Measurements from ENCODE around the gene SLC6A12. TPM values are rescaled to one million over a fixed set of nuclear protein-coding genes. Genes with fewer than 3 reads are reported as not detected.

Gene SLC6A12
- total RNA-seq, 1 experiment from 2014 or later, result not detected

DNA sequence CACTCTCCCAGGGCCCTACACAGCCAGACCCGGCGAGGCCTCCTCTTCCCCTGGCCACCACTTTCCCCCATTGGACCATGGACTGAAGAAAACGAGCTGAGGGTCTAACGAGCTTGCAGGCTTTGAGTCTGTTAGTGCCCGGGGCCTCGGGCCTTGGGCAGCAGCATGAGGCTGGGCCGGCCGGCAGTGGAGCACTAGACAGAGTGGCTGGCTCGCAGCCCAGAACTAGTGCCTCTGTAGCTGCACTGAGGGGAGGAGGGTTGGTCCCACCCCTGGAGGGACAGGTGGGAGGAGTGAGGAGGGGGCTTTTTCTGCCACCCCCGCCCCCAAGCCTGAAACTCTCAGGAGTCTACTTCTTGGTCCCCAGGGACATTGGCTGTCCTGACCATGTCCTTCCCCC is 38.7 kb downstream of the SLC6A12 start:
- CTCF ChIA-PET, result no interaction called here
- Histone ChIP-seq H3K27me3 (ENCODE audit: low read length) (no peaks in the 10 kb centered on the region), H3F3A (ENCODE audit: low read length, unreplicated experiment) (no peaks in the 10 kb centered on the region), H3K9me2 (replicated peaks; ENCODE audit: low read length) (no peaks in the 10 kb centered on the region), H3K4me3 (ENCODE audit: low read length) (no peak overlapping the region), H3K4me2 (ENCODE audit: low read length) (no peak overlapping the region), H3K4me1 (ENCODE audit: insufficient read depth, low read length) (peaks cover 18% of the 10 kb centered on the region), H2AFZ (ENCODE audit: low read length) (no peak overlapping the region), H3K9me3 (ENCODE audit: low read length) (no peaks in the 10 kb centered on the region), H3K79me2 (ENCODE audit: low read length) (no peaks in the 10 kb centered on the region), H3K27ac (ENCODE audit: low read length) (peak overlapping the region; percentile 70; the same call in 1 of the 2 replicates), H4K20me1 (ENCODE audit: low read length) (no peaks in the 10 kb centered on the region), H3K9ac (ENCODE audit: low read length) (no peak overlapping the region), H3K36me3 (ENCODE audit: low read depth, low read length) (no peaks in the 10 kb centered on the region)
- intact Hi-C loops (cut with micrococcal nuclease), result no loop called here
- POLR2A ChIA-PET (ENCODE audit: unreplicated experiment), result no interaction called here
- ATAC-seq (no peak), DNase-seq (no peak)
- no TSS peak for BruUV-seq (replicated peaks)
- TF ChIP-seq EZH2 (IDR thresholded peaks at IDR 0.05; ENCODE audit: low read length, unreplicated experiment) (no peak), EZH2phosphoT487 (IDR thresholded peaks at IDR 0.05; ENCODE audit: borderline replicate concordance, low read length) (no peak)
- TF ChIP-seq, protein P1, sequence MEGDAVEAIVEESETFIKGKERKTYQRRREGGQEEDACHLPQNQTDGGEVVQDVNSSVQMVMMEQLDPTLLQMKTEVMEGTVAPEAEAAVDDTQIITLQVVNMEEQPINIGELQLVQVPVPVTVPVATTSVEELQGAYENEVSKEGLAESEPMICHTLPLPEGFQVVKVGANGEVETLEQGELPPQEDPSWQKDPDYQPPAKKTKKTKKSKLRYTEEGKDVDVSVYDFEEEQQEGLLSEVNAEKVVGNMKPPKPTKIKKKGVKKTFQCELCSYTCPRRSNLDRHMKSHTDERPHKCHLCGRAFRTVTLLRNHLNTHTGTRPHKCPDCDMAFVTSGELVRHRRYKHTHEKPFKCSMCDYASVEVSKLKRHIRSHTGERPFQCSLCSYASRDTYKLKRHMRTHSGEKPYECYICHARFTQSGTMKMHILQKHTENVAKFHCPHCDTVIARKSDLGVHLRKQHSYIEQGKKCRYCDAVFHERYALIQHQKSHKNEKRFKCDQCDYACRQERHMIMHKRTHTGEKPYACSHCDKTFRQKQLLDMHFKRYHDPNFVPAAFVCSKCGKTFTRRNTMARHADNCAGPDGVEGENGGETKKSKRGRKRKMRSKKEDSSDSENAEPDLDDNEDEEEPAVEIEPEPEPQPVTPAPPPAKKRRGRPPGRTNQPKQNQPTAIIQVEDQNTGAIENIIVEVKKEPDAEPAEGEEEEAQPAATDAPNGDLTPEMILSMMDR (conservative IDR thresholded peaks at IDR 0.05; ENCODE audit: low read depth, low read length), result no peak

DNA sequence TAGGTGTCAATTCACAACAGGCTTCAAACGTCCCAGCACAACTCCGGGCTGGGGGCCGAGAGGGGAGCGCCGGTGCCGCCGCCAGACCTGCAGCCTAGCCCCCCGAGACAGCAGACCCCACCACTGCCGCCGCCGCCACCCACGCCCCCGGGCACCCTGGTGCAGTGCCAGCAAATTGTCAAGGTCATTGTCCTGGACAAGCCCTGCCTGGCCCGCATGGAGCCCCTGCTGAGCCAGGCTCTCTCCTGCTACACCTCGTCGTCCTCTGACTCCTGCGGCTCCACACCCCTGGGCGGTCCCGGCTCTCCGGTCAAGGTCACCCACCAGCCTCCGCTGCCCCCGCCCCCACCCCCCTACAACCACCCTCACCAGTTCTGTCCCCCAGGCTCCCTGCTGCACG is 39.4 kb downstream of the SLC6A12 start:
- H3K36me3 ChIP-seq (ENCODE audit: low read depth, low read length), result no peaks in the 10 kb centered on the region
- no peaks in the 10 kb centered on the region for H3K79me2 ChIP-seq (ENCODE audit: low read length)
- CTCF ChIA-PET, result no interaction called here
- no peaks in the 10 kb centered on the region for H3K9me3 ChIP-seq (ENCODE audit: low read length)
- DNase-seq (no peak), ATAC-seq (no peak)
- BruUV-seq (replicated peaks), result no TSS peak
- no peaks in the 10 kb centered on the region for H3K27me3 ChIP-seq (ENCODE audit: low read length)
- H3K4me2 ChIP-seq (ENCODE audit: low read length), result no peak overlapping the region
- H3K9ac ChIP-seq (ENCODE audit: low read length), result no peak overlapping the region
- TF ChIP-seq, protein P1 (conservative IDR thresholded peaks at IDR 0.05; ENCODE audit: low read depth, low read length), result no peak
- TF ChIP-seq EZH2phosphoT487 (IDR thresholded peaks at IDR 0.05; ENCODE audit: borderline replicate concordance, low read length) (no peak), EZH2 (IDR thresholded peaks at IDR 0.05; ENCODE audit: low read length, unreplicated experiment) (no peak)
- no peaks in the 10 kb centered on the region for H3K9me2 ChIP-seq (replicated peaks; ENCODE audit: low read length)
- H3K4me1 ChIP-seq (ENCODE audit: insufficient read depth, low read length), result peaks cover 18% of the 10 kb centered on the region
- H2AFZ ChIP-seq (ENCODE audit: low read length), result no peak overlapping the region
- H3K27ac ChIP-seq (ENCODE audit: low read length), result no peak overlapping the region
- intact Hi-C loops (cut with micrococcal nuclease), result no loop called here
- no peak overlapping the region for H3K4me3 ChIP-seq (ENCODE audit: low read length)
- no peaks in the 10 kb centered on the region for H4K20me1 ChIP-seq (ENCODE audit: low read length)
- POLR2A ChIA-PET (ENCODE audit: unreplicated experiment), result no interaction called here
- H3F3A ChIP-seq (ENCODE audit: low read length, unreplicated experiment), result no peaks in the 10 kb centered on the region

DNA sequence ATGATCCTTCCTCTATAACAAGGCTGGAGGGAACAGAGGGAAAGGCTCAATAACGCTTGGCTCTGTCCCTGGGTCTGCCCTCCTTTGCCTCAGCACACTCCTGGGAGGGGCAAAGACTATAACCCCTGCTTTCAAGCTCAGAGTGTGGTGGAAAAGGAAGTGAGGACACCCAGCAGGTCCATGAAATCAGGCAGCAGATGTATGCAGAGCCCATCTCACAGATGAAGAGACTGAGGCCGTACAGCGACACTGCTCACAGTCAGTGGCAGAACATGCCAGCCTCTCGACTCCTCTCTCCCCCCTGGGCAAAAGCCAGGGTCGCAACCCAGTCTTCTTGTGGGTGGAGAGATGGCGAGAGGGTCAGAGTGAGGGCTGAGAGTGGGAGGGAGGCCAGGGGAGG is 39.8 kb downstream of the SLC6A12 start:
- intact Hi-C loops (cut with micrococcal nuclease), result no loop called here
- H3K9me3 ChIP-seq (ENCODE audit: low read length), result no peaks in the 10 kb centered on the region
- TF ChIP-seq EZH2 (IDR thresholded peaks at IDR 0.05; ENCODE audit: low read length, unreplicated experiment) (no peak), EZH2phosphoT487 (IDR thresholded peaks at IDR 0.05; ENCODE audit: borderline replicate concordance, low read length) (no peak)
- TF ChIP-seq, protein P1 (conservative IDR thresholded peaks at IDR 0.05; ENCODE audit: low read depth, low read length), result no peak
- CTCF ChIA-PET, result no interaction called here
- H3K4me1 ChIP-seq (ENCODE audit: insufficient read depth, low read length), result peaks cover 18% of the 10 kb centered on the region
- H4K20me1 ChIP-seq (ENCODE audit: low read length), result no peaks in the 10 kb centered on the region
- no peaks in the 10 kb centered on the region for H3K9me2 ChIP-seq (replicated peaks; ENCODE audit: low read length)
- no peak for ATAC-seq
- no peak for DNase-seq
- POLR2A ChIA-PET (ENCODE audit: unreplicated experiment), result no interaction called here
- H3K79me2 ChIP-seq (ENCODE audit: low read length), result no peaks in the 10 kb centered on the region
- H3K4me2 ChIP-seq (ENCODE audit: low read length), result no peak overlapping the region
- no peak overlapping the region for H3K27ac ChIP-seq (ENCODE audit: low read length)
- H2AFZ ChIP-seq (ENCODE audit: low read length), result no peak overlapping the region
- BruUV-seq (replicated peaks), result no TSS peak
- H3K4me3 ChIP-seq (ENCODE audit: low read length), result no peak overlapping the region
- H3K27me3 ChIP-seq (ENCODE audit: low read length), result no peaks in the 10 kb centered on the region
- no peaks in the 10 kb centered on the region for H3F3A ChIP-seq (ENCODE audit: low read length, unreplicated experiment)
- no peaks in the 10 kb centered on the region for H3K36me3 ChIP-seq (ENCODE audit: low read depth, low read length)
- no peak overlapping the region for H3K9ac ChIP-seq (ENCODE audit: low read length)
